ENCODE results near the gene SLC35G6. TPM values are rescaled to one million over a fixed set of nuclear protein-coding genes. Genes with fewer than 3 reads are reported as not detected.

The SLC35G6 gene
- total RNA-seq, 1 experiment from 2014 or later: not detected

DNA sequence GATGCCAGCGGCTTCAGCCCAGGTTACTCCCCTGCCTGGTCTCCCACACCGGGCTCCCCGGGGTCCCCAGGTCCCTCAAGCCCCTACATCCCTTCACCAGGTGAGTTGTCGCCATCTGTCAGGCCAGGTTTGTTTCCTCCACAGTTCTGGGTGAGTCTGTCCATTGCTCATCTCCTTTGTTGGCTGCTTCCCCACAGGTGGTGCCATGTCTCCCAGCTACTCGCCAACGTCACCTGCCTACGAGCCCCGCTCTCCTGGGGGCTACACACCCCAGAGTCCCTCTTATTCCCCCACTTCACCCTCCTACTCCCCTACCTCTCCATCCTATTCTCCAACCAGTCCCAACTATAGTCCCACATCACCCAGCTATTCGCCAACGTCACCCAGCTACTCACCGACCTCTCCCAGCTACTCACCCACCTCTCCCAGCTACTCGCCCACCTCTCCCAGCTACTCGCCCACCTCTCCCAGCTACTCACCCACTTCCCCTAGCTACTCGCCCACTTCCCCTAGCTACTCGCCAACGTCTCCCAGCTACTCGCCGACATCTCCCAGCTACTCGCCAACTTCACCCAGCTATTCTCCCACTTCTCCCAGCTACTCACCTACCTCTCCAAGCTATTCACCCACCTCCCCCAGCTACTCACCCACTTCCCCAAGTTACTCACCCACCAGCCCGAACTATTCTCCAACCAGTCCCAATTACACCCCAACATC, 31.7 kb downstream of the SLC35G6 start:
- no peak for ATAC-seq
- H3K4me3 ChIP-seq (ENCODE audit: low read depth in 2 of 2, low read length in 2 of 2): no peak overlapping the region
- no peaks in the 10 kb centered on the region for H3K9me3 ChIP-seq (ENCODE audit: control insufficient read depth, insufficient read depth, low read depth, low read length)
- intact Hi-C loops (cut with micrococcal nuclease; ENCODE audit: unreplicated experiment) (no loop called here), in situ Hi-C loops (cut with HindIII; ENCODE audit: low pct_unique_long_range_greater_than_20kb, low sequenced_read_pairs) (no loop called here)
- DNase-seq (ENCODE audit: low read depth, low spot score): no peak
- TF ChIP-seq SIN3A (IDR thresholded peaks at IDR 0.05; ENCODE audit: borderline replicate concordance, insufficient read depth, low read depth, low read length) (no peak), TCF7L2 (IDR thresholded peaks at IDR 0.05; ENCODE audit: low read depth, low read length) (no peak), POLR2AphosphoS5 (IDR thresholded peaks at IDR 0.05; ENCODE audit: low read depth, low read length) (no peak)
- TF ChIP-seq, protein P1, sequence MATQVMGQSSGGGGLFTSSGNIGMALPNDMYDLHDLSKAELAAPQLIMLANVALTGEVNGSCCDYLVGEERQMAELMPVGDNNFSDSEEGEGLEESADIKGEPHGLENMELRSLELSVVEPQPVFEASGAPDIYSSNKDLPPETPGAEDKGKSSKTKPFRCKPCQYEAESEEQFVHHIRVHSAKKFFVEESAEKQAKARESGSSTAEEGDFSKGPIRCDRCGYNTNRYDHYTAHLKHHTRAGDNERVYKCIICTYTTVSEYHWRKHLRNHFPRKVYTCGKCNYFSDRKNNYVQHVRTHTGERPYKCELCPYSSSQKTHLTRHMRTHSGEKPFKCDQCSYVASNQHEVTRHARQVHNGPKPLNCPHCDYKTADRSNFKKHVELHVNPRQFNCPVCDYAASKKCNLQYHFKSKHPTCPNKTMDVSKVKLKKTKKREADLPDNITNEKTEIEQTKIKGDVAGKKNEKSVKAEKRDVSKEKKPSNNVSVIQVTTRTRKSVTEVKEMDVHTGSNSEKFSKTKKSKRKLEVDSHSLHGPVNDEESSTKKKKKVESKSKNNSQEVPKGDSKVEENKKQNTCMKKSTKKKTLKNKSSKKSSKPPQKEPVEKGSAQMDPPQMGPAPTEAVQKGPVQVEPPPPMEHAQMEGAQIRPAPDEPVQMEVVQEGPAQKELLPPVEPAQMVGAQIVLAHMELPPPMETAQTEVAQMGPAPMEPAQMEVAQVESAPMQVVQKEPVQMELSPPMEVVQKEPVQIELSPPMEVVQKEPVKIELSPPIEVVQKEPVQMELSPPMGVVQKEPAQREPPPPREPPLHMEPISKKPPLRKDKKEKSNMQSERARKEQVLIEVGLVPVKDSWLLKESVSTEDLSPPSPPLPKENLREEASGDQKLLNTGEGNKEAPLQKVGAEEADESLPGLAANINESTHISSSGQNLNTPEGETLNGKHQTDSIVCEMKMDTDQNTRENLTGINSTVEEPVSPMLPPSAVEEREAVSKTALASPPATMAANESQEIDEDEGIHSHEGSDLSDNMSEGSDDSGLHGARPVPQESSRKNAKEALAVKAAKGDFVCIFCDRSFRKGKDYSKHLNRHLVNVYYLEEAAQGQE (IDR thresholded peaks at IDR 0.05; ENCODE audit: insufficient read depth in 1 of 2, low read depth in 2 of 2, low read length in 1 of 2): no peak
- TF ChIP-seq, protein P2, sequence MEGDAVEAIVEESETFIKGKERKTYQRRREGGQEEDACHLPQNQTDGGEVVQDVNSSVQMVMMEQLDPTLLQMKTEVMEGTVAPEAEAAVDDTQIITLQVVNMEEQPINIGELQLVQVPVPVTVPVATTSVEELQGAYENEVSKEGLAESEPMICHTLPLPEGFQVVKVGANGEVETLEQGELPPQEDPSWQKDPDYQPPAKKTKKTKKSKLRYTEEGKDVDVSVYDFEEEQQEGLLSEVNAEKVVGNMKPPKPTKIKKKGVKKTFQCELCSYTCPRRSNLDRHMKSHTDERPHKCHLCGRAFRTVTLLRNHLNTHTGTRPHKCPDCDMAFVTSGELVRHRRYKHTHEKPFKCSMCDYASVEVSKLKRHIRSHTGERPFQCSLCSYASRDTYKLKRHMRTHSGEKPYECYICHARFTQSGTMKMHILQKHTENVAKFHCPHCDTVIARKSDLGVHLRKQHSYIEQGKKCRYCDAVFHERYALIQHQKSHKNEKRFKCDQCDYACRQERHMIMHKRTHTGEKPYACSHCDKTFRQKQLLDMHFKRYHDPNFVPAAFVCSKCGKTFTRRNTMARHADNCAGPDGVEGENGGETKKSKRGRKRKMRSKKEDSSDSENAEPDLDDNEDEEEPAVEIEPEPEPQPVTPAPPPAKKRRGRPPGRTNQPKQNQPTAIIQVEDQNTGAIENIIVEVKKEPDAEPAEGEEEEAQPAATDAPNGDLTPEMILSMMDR (IDR thresholded peaks at IDR 0.05): no peak
- ChIA-PET POLR2A (interaction anchor here (0.6 kb wide), 1 partner anchor 197 kb away, joined by 3 read pairs; no protein-coding TSS in a partner anchor), CTCF (interaction anchor here (0.6 to 1.9 kb wide), 2 partner anchors 23 to 47 kb away, joined by 4 to 10 read pairs; no protein-coding TSS in a partner anchor)
- no peak overlapping the region for H3K27ac ChIP-seq (ENCODE audit: low read length)
- BruUV-seq (replicated peaks): no TSS peak
- H3K36me3 ChIP-seq (ENCODE audit: control insufficient read depth, insufficient read depth, low read length): peaks cover 9% of the 10 kb centered on the region
- H3K27me3 ChIP-seq (ENCODE audit: control insufficient read depth, insufficient read depth, low read length): no peaks in the 10 kb centered on the region
- no peaks in the 10 kb centered on the region for H3K4me1 ChIP-seq (ENCODE audit: control insufficient read depth, insufficient read depth, low read length)

DNA sequence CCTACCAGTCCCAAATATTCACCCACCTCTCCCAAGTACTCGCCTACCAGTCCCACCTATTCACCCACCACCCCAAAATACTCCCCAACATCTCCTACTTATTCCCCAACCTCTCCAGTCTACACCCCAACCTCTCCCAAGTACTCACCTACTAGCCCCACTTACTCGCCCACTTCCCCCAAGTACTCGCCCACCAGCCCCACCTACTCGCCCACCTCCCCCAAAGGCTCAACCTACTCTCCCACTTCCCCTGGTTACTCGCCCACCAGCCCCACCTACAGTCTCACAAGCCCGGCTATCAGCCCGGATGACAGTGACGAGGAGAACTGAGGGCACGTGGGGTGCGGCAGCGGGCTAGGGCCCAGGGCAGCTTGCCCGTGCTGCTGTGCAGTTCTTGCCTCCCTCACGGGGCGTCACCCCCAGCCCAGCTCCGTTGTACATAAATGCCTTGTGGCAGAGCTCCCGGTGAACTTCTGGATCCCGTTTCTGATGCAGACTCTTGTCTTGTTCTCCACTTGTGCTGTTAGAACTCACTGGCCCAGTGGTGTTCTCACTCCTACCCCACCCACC, 32.7 kb downstream of the SLC35G6 start:
- 0 out of 2 replicates have a peak, but pooled peaks have one; percentile 22 for ATAC-seq
- no peak for DNase-seq (ENCODE audit: low read depth, low spot score)
- no peaks in the 10 kb centered on the region for H3K4me1 ChIP-seq (ENCODE audit: control insufficient read depth, insufficient read depth, low read length)
- H3K4me3 ChIP-seq (ENCODE audit: low read depth in 2 of 2, low read length in 2 of 2): no peak overlapping the region
- intact Hi-C loops (cut with micrococcal nuclease; ENCODE audit: unreplicated experiment) (no loop called here), in situ Hi-C loops (cut with HindIII; ENCODE audit: low pct_unique_long_range_greater_than_20kb, low sequenced_read_pairs) (no loop called here)
- no peak overlapping the region for H3K27ac ChIP-seq (ENCODE audit: low read length)
- TF ChIP-seq, protein P1 (IDR thresholded peaks at IDR 0.05; ENCODE audit: insufficient read depth in 1 of 2, low read depth in 2 of 2, low read length in 1 of 2): no peak
- TF ChIP-seq, protein P2 (IDR thresholded peaks at IDR 0.05): no peak
- TF ChIP-seq TCF7L2 (IDR thresholded peaks at IDR 0.05; ENCODE audit: low read depth, low read length) (no peak), SIN3A (IDR thresholded peaks at IDR 0.05; ENCODE audit: borderline replicate concordance, insufficient read depth, low read depth, low read length) (no peak), POLR2AphosphoS5 (IDR thresholded peaks at IDR 0.05; ENCODE audit: low read depth, low read length) (no peak)
- CTCF ChIA-PET: interaction anchor here (1.1 to 1.9 kb wide), 2 partner anchors 9 to 46 kb away, joined by 4 to 10 read pairs; no protein-coding TSS in a partner anchor
- no peaks in the 10 kb centered on the region for H3K9me3 ChIP-seq (ENCODE audit: control insufficient read depth, insufficient read depth, low read depth, low read length)
- TSS peak; percentile 90 for BruUV-seq (replicated peaks)
- H3K27me3 ChIP-seq (ENCODE audit: control insufficient read depth, insufficient read depth, low read length): no peaks in the 10 kb centered on the region
- peaks cover 3% of the 10 kb centered on the region for H3K36me3 ChIP-seq (ENCODE audit: control insufficient read depth, insufficient read depth, low read length)
- POLR2A ChIA-PET: no interaction called here
